Stimulated activated naive CD8-positive, alpha-beta T cell treated with anti-CD3 and anti-CD28 coated beads, Interleukin-15, Interleukin-2, amounts not matched to agents 100 U/mL and 50 U/mL, for 24 hours (primary cell): ENCODE measurements around the gene NRDE2.
A peak's percentile ranks its signal among the peaks of the same experiment; 100 is the strongest.
"Not testable (repeated sequence)": the region's sequence is repeated elsewhere in the genome, so short reads cannot be mapped to it uniquely, and the experiment has no call there.

Experiments
- ATAC-seq: fragments of 150-1000 bp; cut with Tn5 transposase; one replicate; pipeline ENCODE4 v1.10.0; 2021
- DNase-seq: peaks from one replicate; pipeline ENCODE4 v3.0.0; 2021

Gene NRDE2

GRCh38 chr14:90341232-90341631 is 9.5 kb upstream of the NRDE2 start:
- DNase-seq, ATAC-seq: not testable (repeated sequence)

- ATAC-seq: no peak
- no peak for DNase-seq
Measured at GRCh38 chr14:90336985-90337384, 5.2 kb upstream of the NRDE2 start.

DNA sequence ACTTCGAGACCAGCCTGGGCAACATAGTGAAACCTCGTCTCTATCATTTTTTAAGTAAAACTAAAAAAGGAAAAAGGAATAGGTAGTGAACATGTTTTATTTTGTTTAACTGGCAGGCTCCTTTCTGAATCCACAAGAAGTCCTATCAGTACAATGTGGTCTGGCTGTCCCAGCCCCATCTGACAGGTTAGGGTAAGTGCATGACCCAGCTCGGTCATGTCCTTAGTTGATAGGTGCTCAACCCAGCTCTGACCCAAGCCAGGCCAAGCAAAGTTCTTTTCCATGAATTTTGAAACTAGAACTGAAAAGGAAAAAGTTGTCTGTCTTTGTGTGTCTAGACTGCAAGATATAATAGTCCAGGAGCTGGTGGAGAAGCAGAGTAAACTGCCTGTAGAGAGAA is 4.7 kb upstream of the NRDE2 start:
- DNase-seq (no peak), ATAC-seq (no peak)

GRCh38 chr14:90332271-90332584 is 487 bp upstream of the NRDE2 start:
- ATAC-seq: no peak
- DNase-seq: no peak

GRCh38 chr14:90330203-90331196 is 1.2 kb downstream of the NRDE2 start:
- DNase-seq (no peak), ATAC-seq (no peak)

DNA sequence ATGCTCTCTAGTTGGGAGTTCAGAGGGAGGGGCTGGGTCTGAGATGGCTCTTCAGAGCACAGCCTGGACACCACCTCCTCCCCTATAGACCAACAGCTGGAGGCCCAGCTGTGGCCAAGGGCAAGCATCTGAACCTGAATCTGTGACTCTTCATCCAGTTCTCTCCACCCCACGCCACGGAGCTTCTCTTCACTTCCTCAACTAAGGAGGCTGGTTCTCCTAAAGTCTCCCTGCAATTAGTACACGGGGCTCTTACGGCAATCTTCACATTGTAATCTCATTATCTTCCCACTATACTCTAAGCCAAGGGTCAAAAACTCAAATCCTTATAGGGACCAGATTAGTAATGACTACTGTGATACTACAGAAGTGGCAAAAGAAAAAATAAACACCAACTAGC is 9.8 kb downstream of the NRDE2 start:
- ATAC-seq (no peak), DNase-seq (no peak)

DNA sequence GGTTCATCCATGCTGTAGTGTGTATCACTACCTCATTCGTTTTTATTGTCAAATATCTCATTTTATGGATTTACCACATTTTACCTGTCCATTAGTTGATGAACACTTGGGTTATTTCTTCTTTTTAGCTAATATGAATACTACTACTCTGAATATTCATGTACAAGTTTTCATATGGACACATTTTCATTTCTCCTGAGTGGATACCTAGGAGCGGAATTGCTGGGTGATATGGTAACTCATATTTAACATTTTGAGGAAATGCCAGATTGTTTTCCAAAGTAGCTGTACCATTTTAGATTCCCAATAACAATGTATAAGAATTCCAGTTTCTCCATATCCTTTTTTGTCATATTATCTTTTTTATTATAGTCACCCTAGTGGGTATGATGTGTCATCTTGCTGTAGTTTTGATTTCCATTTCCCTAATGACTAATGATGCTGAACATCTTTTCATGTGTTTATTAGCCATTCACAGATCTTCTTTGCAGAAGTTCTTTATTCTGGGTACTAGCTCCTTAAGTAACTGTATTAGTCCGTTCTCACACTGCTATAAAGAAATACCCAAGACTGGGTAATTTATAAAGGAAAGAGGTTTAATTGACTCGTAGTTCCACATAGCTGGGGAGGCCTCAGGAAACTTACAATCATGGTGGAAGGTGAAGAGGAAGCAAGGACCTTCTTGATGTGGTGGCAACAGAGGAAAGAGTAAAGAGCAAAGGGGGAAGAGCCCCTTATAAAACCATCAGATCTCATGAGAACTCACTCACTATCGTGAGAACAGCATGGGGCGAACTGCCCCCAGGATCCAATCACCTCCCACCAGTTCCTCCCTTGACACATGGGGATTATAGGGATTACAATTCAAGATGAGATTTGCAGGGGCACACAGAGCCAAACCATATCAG is 11.9 kb downstream of the NRDE2 start:
- DNase-seq: no peak
- peak; percentile 49 for ATAC-seq

GRCh38 chr14:90319173-90319572 is 12.6 kb downstream of the NRDE2 start:
- DNase-seq (no peak), ATAC-seq (no peak)

DNA sequence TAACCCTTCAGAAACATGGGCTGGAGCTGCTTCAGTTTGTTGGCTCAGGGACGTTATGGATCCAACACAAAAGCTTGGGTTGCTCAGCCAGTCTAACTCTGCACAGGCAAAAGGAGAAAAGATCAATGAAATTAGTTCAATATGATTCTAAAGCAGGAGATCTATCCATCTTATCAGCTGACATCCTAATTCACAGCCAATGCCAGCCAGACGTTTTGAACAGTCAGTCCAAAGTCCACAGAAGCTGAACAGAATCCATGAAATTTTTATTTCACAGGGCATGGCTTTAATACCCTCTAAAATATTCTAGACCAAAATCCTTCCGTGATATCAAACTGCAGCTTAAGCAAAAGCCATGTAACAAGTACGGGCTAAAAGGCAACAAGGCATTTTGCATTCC is 13.7 kb downstream of the NRDE2 start:
- ATAC-seq: no peak
- DNase-seq: no peak

GRCh38 chr14:90317286-90317685 is 14.5 kb downstream of the NRDE2 start:
- ATAC-seq (no peak), DNase-seq (no peak)

DNA sequence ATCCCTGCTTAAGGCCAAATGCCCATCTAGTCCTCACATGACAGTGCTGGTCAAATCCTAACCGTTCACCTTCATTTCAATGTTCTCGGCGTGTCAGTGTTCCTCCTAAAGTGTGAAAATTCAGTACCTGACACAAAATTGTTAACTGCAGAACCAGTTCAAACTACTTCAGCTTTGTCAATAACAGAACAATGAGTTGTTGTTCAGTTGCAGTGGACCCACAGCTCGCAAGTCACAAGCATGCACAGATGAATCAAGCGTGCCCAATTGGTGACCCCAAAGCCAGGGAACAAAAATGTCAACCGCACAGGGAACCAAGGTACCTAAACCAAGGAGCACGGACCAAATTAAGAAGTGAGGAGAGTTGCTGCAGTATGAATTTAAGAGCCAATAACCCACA is 23.2 kb downstream of the NRDE2 start:
- ATAC-seq: no peak
- no peak for DNase-seq

DNA sequence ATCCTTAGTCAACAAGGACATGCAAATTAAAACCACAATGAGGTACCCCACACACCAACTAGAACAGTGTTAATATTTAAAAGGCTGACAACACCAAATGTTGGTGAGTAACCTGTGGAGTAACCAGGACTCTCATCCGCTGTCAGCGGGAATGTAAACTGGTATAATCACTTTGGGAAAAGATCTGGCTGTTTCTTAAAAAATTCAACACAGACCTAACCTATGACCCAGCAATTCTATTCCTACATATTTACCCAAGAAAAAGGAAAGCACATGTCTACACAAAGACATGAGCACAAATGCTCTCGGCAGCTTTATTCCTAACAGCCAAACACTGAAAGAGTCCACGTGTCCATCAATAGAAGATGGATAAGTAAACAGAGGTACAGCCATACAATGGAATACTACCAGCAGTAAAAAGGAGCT is 26.6 kb downstream of the NRDE2 start:
- ATAC-seq: no peak

DNA sequence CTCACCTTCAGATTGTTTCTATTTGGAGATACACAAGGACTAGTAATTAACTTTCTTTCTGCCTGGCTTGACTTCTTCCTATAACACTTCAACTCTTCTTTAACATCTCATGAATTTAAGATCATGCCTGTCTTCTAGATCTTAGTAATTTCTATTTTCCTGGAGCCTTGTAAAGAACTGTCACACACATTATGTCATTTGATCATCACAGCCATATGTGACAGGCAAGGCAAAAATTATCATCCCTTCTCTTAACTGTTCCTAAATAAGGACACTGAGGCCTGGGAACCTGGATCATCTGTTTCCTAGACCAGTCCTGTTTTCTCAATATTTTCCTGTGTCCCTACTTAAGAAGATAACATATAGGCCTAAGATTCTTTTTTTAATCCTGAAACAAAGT is 27.2 kb downstream of the NRDE2 start:
- ATAC-seq (no peak), DNase-seq (no peak)

More for the DNA sequence above, 26.6 kb downstream of the NRDE2 start:
- DNase-seq: no peak

GRCh38 chr14:90303473-90303872 is 28.3 kb downstream of the NRDE2 start:
- no peak for ATAC-seq
- no peak for DNase-seq

DNA sequence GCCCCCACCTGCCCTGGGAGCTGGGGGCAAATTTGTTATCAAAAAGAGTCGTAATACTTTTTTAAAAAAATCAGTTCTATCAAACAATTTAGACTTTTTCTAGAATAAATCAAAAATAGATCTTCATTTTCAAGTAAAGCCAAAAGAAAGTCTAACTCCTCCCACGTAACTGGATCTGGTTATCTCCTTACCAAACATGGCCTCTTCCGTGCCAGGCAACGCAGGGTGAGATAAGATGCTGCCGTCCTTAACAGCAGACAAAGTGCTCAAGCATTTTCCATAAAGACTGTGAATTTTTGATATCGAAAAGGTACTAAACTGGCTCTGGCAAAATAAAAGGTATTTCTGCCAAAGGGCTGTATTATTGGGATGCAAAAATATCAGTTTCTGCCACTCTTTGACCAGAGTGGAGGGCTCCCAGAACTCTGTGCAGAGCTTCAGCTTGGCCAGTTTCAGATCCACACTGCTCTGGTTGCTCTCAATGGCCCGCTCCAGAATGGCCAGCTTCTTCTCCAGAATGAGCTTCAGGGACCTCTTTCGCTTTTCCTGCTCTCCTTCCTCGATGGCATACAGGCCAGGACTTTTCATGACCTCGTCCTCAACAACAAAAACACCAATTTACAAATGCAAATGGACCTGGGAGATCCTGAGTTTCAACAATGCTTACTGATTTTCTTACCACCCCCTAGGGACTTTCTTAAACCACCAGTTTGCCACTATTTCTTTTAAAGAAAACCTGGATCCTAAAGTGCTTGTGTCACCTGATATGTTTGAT is 29.0 kb downstream of the NRDE2 start:
- ATAC-seq (no peak), DNase-seq (no peak)

- no peak for DNase-seq
- no peak for ATAC-seq
Measured at GRCh38 chr14:90301668-90302090, 30.1 kb downstream of the NRDE2 start.

- DNase-seq (no peak), ATAC-seq (no peak)
Measured at GRCh38 chr14:90301122-90301521, 30.6 kb downstream of the NRDE2 start.

DNA sequence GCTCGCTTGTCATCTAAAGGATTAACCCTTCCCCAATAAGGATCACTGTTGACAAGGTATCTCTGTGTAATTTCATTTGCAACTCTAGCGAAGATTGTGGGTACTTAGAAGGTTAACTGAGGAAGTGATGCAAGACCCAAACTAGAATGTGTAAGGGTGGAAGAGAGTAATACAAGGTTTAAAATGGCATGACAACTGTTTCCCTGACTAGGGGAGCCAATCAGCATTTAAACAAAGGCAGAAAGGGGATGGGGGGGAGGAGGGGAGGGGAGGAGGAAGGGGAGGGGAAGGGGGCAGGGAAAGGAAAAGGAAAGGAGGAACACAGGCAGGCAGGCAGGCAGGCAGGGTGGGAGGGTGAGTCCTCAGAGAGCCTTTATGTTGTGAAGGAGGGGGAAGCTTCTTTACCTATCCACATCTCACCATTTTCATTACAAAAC is 31.1 kb downstream of the NRDE2 start:
- ATAC-seq (peak; percentile 28), DNase-seq (no peak)

GRCh38 chr14:90299408-90299807 is 32.3 kb downstream of the NRDE2 start:
- ATAC-seq (no peak), DNase-seq (no peak)

DNA sequence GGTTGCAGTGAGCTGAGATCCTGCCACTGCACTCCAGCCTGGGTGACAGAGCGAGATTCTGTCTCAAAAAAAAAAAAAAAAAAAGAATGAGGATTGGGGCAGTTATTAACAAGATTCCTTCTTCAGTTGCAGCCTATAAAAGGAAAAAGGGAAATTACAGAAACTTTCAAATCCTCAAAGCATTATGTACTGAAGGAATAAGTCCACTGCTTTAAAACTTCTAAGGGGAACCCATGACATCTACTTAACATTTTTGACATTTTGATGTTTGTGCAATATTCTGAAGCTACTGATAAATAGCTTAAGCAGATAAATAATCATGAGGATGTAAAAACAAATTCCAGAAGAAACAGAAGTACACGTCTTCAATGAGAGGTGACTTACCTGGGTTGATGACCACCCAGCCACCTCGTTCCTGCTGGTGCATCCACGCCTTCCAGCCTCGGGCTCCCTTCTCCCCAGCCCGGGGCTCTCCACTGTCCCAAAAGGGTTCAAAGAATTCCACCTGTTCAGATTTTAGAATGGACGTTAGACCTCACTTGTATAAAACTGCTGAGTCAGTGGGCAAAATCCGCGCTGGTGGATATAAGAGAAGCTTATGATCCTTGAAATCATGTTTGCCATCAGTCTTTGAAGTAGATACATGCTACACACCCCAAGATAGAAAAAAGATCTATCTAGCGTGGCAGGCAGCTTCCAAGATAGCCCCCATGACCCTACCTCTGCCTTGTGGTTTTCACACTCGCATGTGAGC is 33.7 kb downstream of the NRDE2 start:
- DNase-seq (no peak), ATAC-seq (no peak)

- ATAC-seq: no peak
- no peak for DNase-seq
Measured at GRCh38 chr14:90296641-90297040, 35.1 kb downstream of the NRDE2 start.
